ENCODE results near the gene THAP4.

Gene THAP4

GRCh38 chr2:241638940-241639339 lies 2.0 kb upstream of the THAP4 start:
- no peak for DNase-seq

GRCh38 chr2:241637795-241638660 lies 1.1 kb upstream of the THAP4 start:
- no peak for DNase-seq

- DNase-seq: peak in 6 of 14 donors; percentile 7 to 60 (median 43)
Observed at GRCh38 chr2:241636182-241637017, 558 bp downstream of the THAP4 start.

GRCh38 chr2:241635756-241636155 lies 1.2 kb downstream of the THAP4 start:
- DNase-seq: no peak

- no peak for DNase-seq
Observed at GRCh38 chr2:241633561-241633960, 3.4 kb downstream of the THAP4 start.

GRCh38 chr2:241632478-241633325 lies 4.3 kb downstream of the THAP4 start:
- no peak for DNase-seq

- peak in 1 of 14 donors; percentile 64 for DNase-seq
Observed at GRCh38 chr2:241629762-241630435, 7.1 kb downstream of the THAP4 start.

GRCh38 chr2:241627675-241628074 lies 9.3 kb downstream of the THAP4 start:
- no peak for DNase-seq

- DNase-seq: no peak
Observed at GRCh38 chr2:241620419-241620769, 16.6 kb downstream of the THAP4 start.

GRCh38 chr2:241619597-241620418 lies 17.1 kb downstream of the THAP4 start:
- no peak for DNase-seq

- DNase-seq: no peak
Observed at GRCh38 chr2:241618829-241619228, 18.1 kb downstream of the THAP4 start.

- DNase-seq: no peak
Observed at GRCh38 chr2:241618296-241618805, 18.6 kb downstream of the THAP4 start.

GRCh38 chr2:241617431-241618154 lies 19.4 kb downstream of the THAP4 start:
- peak in 1 of 14 donors; percentile 52 for DNase-seq

GRCh38 chr2:241616168-241617125 lies 20.5 kb downstream of the THAP4 start:
- DNase-seq: peak in 1 of 14 donors; percentile 11

- no peak for DNase-seq
Observed at GRCh38 chr2:241615522-241616052, 21.4 kb downstream of the THAP4 start.

- no peak for DNase-seq
Observed at GRCh38 chr2:241615041-241615440, 21.9 kb downstream of the THAP4 start.

- no peak for DNase-seq
Observed at GRCh38 chr2:241613017-241613780, 23.8 kb downstream of the THAP4 start.

All from C1 segment of cervical spinal cord (tissue), 14 donors.